AG09319 (cell line): ENCODE measurements around the gene FANCC.
A peak's percentile ranks its signal among the peaks of the same experiment; 100 is the strongest.
"Not testable (repeated sequence)": the region's sequence is repeated elsewhere in the genome, so short reads cannot be mapped to it uniquely, and the experiment has no call there.

Experiments used
- DNase-seq: peaks from one replicate; pipeline ENCODE4 v3.0.0-alpha.2; 2010; ENCODE audit warnings: low read depth; ENCODE audit errors: extremely low read depth
- TF ChIP-seq, protein P1 (sequence below): IDR thresholded peaks from 2 replicates; pipeline ENCODE4 v1.5.1; 2011; ENCODE audit warnings: low read depth, mild to moderate bottlenecking, inconsistent platforms, low read length, moderate library complexity

Gene FANCC

DNA sequence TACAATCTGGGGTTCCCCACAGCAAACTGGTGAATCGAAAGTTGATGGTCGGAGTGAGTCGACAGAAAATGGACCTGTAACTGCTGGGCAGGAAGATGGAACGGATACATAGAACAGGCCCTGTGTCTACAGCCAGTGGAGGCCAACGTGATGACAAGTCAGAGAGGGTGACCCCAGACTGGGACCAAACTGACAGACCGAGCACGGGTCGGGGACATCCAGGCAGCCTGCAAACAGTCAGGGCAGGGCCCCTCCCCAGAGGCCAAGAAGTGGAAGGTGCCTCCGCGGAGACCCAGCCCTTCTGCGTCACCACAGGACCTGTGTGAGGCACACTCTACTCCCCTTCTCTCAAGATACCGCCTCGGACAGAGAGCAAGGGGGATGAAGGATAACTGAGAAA, 25.1 kb upstream of the FANCC start:
- TF ChIP-seq, protein P1, sequence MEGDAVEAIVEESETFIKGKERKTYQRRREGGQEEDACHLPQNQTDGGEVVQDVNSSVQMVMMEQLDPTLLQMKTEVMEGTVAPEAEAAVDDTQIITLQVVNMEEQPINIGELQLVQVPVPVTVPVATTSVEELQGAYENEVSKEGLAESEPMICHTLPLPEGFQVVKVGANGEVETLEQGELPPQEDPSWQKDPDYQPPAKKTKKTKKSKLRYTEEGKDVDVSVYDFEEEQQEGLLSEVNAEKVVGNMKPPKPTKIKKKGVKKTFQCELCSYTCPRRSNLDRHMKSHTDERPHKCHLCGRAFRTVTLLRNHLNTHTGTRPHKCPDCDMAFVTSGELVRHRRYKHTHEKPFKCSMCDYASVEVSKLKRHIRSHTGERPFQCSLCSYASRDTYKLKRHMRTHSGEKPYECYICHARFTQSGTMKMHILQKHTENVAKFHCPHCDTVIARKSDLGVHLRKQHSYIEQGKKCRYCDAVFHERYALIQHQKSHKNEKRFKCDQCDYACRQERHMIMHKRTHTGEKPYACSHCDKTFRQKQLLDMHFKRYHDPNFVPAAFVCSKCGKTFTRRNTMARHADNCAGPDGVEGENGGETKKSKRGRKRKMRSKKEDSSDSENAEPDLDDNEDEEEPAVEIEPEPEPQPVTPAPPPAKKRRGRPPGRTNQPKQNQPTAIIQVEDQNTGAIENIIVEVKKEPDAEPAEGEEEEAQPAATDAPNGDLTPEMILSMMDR: no peak
- no peak for DNase-seq

DNA sequence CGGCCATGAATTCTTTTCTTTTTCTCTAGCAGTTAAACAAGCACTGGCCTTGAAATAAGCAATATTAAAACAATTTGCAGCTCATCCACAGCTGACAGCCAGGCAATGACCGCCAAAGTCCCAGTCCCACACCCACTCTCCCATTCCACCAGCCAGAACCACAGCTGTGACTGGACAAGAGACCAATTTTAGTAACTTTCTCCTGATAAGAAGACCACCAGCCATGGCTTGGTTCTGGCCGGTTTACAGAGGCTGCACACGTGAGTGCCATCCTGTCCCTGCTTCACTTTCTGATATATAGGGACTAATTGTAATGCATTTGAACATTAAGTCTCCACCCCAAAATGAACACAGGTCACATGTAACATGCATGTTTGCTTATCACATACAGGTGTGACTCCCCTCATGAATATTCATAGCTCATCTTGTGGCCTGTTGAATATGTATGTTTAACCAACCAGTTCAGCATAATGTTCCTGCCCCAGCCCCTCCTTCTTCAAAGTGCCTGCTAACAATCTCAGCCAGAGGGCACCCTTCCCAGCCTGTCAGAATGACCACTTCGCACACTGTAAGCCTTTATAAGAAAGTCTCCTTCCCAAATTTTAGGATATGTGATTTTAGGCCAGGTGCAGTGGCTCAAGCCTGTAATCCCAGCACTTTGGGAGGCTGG, 23.9 kb upstream of the FANCC start:
- TF ChIP-seq, protein P1: peak; percentile 38
- DNase-seq: no peak

- TF ChIP-seq, protein P1: no peak
- no peak for DNase-seq
Measured at GRCh38 chr9:95338243-95338642, 20.7 kb upstream of the FANCC start.

DNA sequence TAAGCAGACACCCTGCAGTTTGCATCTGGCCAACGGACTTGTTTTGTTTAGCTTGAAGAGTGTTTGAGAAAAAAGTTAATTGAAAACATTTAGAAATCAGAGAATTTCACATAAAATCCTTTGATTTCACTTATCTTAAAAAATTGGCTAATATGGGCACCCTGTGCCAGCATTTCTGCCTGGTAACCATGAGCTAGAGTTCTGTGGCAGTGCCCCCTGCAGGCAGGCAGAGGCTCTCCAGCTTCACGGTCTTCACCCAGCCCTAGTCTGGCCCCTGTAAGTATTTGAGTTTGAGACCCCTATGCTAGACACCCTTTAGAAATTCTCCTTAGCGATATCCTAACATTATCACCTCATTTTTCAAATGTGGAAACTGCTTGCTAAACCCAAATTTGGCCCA, 18.8 kb upstream of the FANCC start:
- DNase-seq: no peak
- TF ChIP-seq, protein P1: peak; percentile 47

DNA sequence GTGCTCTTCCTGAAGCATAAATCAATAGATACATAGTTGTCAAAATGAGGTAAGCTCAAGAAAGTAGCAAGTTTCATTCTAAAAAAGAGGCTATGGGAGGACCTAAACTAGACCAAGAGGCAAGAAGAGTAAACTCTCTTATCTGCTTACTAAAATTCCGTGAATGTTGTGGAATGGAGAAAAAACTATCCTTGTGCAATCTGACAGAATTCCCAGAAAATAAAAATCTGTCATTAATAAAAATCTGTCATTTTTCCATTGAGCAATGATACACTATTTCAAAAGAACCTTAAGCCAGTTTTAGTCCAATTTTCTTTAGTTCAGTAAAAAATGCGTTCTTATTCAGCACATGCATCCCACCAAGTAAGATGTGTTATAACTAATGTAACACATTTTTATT, 15.9 kb upstream of the FANCC start:
- DNase-seq: no peak
- TF ChIP-seq, protein P1: no peak

DNA sequence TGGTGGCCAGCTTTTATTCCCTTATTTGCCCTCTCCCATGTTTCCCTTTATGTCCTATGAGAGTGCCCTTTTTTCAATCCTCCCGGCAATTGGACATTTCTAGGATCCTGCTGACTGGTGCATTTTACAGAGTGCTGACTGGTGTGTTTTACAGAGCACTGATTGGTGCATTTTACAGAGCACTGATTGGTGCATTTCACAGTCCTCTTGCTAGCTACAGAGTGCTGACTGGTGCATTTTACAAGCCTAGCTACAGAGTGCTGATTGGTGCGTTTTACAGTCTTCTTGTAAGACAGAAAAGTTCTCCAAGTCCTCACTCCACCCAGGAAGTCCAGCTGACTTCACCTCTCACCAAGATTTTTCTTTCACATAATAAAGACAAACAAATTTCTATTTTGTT, 15.4 kb upstream of the FANCC start:
- TF ChIP-seq, protein P1: no peak
- no peak for DNase-seq

- DNase-seq: no peak
- TF ChIP-seq, protein P1: no peak
Measured at GRCh38 chr9:95330720-95331404, 13.4 kb upstream of the FANCC start.

DNA sequence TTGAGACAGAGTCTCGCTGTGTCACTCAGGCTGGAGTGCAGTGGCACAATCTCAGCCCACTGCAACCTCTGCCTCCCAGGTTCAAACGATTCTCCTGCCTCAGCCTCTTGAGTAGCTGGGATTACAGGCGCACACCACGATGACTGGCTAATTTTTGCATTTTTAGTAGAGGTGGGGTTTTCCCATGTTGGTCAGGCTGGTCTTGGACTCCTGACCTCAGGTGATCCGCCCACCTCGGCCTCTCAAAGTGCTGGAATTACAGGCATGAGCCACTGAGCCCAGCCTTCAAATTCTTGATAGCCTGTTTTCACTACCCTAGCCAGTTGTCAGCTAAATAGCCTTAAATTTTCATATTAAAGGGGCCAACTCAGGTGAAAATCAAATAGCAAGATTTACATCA, 11.6 kb upstream of the FANCC start:
- not testable (repeated sequence) for DNase-seq
